Measurements from ENCODE around the gene CMSS1.

DNA sequence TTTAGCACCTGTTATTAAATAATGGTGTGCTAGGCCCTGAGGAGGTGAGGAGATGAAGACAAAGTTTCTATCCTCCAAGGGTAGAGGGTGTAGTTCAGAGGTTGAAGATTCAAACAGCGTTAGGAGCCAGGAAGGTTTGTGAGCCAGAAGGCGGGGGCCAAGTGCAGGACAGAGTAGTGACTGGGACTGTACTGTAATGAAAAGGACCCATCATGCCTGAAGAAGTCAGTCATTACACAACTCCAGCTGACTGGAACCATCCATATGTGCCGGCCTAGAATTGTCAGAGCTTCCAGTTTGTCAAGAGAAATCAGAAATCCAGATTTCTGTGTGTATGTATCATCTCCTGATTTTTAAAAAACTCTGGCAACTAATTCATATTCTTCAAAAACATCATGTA lies 241.8 kb downstream of the CMSS1 start:
- no peak for TF ChIP-seq POLR2A (IDR thresholded peaks at IDR 0.05)
- TF ChIP-seq, protein P1, sequence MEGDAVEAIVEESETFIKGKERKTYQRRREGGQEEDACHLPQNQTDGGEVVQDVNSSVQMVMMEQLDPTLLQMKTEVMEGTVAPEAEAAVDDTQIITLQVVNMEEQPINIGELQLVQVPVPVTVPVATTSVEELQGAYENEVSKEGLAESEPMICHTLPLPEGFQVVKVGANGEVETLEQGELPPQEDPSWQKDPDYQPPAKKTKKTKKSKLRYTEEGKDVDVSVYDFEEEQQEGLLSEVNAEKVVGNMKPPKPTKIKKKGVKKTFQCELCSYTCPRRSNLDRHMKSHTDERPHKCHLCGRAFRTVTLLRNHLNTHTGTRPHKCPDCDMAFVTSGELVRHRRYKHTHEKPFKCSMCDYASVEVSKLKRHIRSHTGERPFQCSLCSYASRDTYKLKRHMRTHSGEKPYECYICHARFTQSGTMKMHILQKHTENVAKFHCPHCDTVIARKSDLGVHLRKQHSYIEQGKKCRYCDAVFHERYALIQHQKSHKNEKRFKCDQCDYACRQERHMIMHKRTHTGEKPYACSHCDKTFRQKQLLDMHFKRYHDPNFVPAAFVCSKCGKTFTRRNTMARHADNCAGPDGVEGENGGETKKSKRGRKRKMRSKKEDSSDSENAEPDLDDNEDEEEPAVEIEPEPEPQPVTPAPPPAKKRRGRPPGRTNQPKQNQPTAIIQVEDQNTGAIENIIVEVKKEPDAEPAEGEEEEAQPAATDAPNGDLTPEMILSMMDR (IDR thresholded peaks at IDR 0.05) = no peak

Data from Peyer's patch (tissue), 4 donors.